RPMI7951 (cell line): ENCODE measurements around the gene RNF41. TPM values are rescaled to one million over a fixed set of nuclear protein-coding genes. Genes with fewer than 3 reads are reported as not detected.

Experiments used
- DNase-seq: peaks from one replicate; pipeline ENCODE4 v3.0.0-alpha.2; 2012; ENCODE audit warnings: low read depth
- total RNA-seq: library from RNA; depleted of rRNA; stranded (reverse); fragments of >200 nt; shearing (Covaris generic); gene quantifications from 2 replicates; pipeline ENCODE4 v1.2.3, GENCODE V29; 2014

The RNF41 gene
- total RNA-seq, 1 experiment from 2014 or later = 31.4 TPM

- DNase-seq = no peak
These were observed 22.0 kb upstream of the RNF41 start for GRCh38 chr12:56243731-56244181.

- DNase-seq = no peak
These were observed 21.3 kb upstream of the RNF41 start for GRCh38 chr12:56242986-56243385.

GRCh38 chr12:56241424-56242303, 19.9 kb upstream of the RNF41 start:
- no peak for DNase-seq

GRCh38 chr12:56237552-56237951, 15.8 kb upstream of the RNF41 start:
- DNase-seq = no peak

GRCh38 chr12:56236985-56237384, 15.3 kb upstream of the RNF41 start:
- no peak for DNase-seq

GRCh38 chr12:56236091-56236490, 14.4 kb upstream of the RNF41 start:
- DNase-seq = no peak

- DNase-seq = no peak
These were observed 13.2 kb upstream of the RNF41 start for GRCh38 chr12:56234746-56235436.

- DNase-seq = no peak
These were observed 9.5 kb upstream of the RNF41 start for GRCh38 chr12:56231184-56231582.

GRCh38 chr12:56230432-56231183, 8.9 kb upstream of the RNF41 start:
- DNase-seq = no peak

- DNase-seq = no peak
These were observed 8.3 kb upstream of the RNF41 start, which contains the start of gene SLC39A5 for GRCh38 chr12:56229916-56230431. SLC39A5 (plus strand) TSS chr12:56230051; CDS start chr12:56231275, 1,224 bp downstream.

- DNase-seq = no peak
These were observed 7.4 kb upstream of the RNF41 start for GRCh38 chr12:56229082-56229481.

GRCh38 chr12:56224954-56225353, 3.2 kb upstream of the RNF41 start:
- no peak for DNase-seq

GRCh38 chr12:56224102-56224701, 2.5 kb upstream of the RNF41 start, which contains the start of gene NABP2:
NABP2 (plus strand) TSS chr12:56224342; CDS start chr12:56224857, 515 bp downstream.
- peak; percentile 96 for DNase-seq

GRCh38 chr12:56223571-56224101, 1.9 kb upstream of the RNF41 start:
- no peak for DNase-seq

- no peak for DNase-seq
These were observed 791 bp upstream of the RNF41 start for GRCh38 chr12:56222531-56222895.

GRCh38 chr12:56221232-56221756, 428 bp downstream of the RNF41 start:
- DNase-seq = peak; percentile 58

GRCh38 chr12:56220611-56221231, 1.0 kb downstream of the RNF41 start:
- DNase-seq = peak; percentile 32

GRCh38 chr12:56219840-56220239, 1.9 kb downstream of the RNF41 start:
- DNase-seq = no peak

- no peak for DNase-seq
These were observed 5.3 kb downstream of the RNF41 start for GRCh38 chr12:56216461-56216860.

GRCh38 chr12:56213878-56214277, 7.8 kb downstream of the RNF41 start:
- DNase-seq = no peak
